ENCODE data around the gene GNL1. TPM values are rescaled to one million over a fixed set of nuclear protein-coding genes. Genes with fewer than 3 reads are reported as not detected.
A peak's percentile ranks its signal among the peaks of the same experiment; 100 is the strongest.

Gene GNL1
- total RNA-seq, 1 donor from 2014 or later, result 49.0 TPM

GRCh38 chr6:30578051-30578450, 21.8 kb upstream of the GNL1 start:
- no peak overlapping the region for H3K4me2 ChIP-seq (ENCODE audit: low read length)
- H4K20me1 ChIP-seq (ENCODE audit: insufficient read depth, low read length), result peaks cover 39% of the 10 kb centered on the region
- no peak for DNase-seq (ENCODE audit: low read depth)
- H3K4me3 ChIP-seq (ENCODE audit: insufficient read depth, low read depth, low read length), result no peak overlapping the region
- no peak overlapping the region for H2AFZ ChIP-seq (ENCODE audit: low read depth, low read length)
- no peak for FAIRE-seq
- peaks cover 18% of the 10 kb centered on the region for H3K36me3 Mint-ChIP-seq (ENCODE audit: low read depth, unreplicated experiment)
- H3K27ac Mint-ChIP-seq (ENCODE audit: unreplicated experiment), result no peak overlapping the region
- H3K27me3 ChIP-seq (ENCODE audit: insufficient read depth, low read length), result no peaks in the 10 kb centered on the region
- H3K9me3 ChIP-seq (ENCODE audit: insufficient read depth, low read depth, low read length), result no peaks in the 10 kb centered on the region
- H3K27me3 Mint-ChIP-seq (ENCODE audit: low read depth, unreplicated experiment), result no peaks in the 10 kb centered on the region
- no peak overlapping the region for H3K27ac ChIP-seq (ENCODE audit: low read depth, low read length)
- H3K4me1 ChIP-seq (ENCODE audit: insufficient read depth, low read length), result no peaks in the 10 kb centered on the region
- peaks cover 43% of the 10 kb centered on the region for H3K79me2 ChIP-seq (ENCODE audit: insufficient read depth, low read length)
- H3K9ac ChIP-seq (ENCODE audit: low read length), result no peak overlapping the region
- H3K4me3 Mint-ChIP-seq (ENCODE audit: unreplicated experiment), result peak overlapping the region; percentile 21
- H3K36me3 ChIP-seq (ENCODE audit: insufficient read depth, low read length), result peaks cover 46% of the 10 kb centered on the region
- no peaks in the 10 kb centered on the region for H3K9me3 Mint-ChIP-seq (ENCODE audit: unreplicated experiment)
- no peak for TF ChIP-seq CTCF (IDR thresholded peaks at IDR 0.05; ENCODE audit: insufficient read depth, low read depth, low read length)
- TF ChIP-seq EZH2 (IDR thresholded peaks at IDR 0.05; ENCODE audit: insufficient read depth, low read length), result no peak
- peaks cover 6% of the 10 kb centered on the region for H3K4me1 Mint-ChIP-seq (ENCODE audit: low read depth, unreplicated experiment)

- H3K79me2 ChIP-seq (ENCODE audit: insufficient read depth, low read length), result peaks cover 61% of the 10 kb centered on the region
- no peak overlapping the region for H3K9ac ChIP-seq (ENCODE audit: low read length)
- Mint-ChIP-seq H3K36me3 (ENCODE audit: low read depth, unreplicated experiment) (peaks cover 2% of the 10 kb centered on the region), H3K27me3 (ENCODE audit: low read depth, unreplicated experiment) (no peaks in the 10 kb centered on the region), H3K4me3 (ENCODE audit: unreplicated experiment) (peak overlapping the region; percentile 23), H3K4me1 (ENCODE audit: low read depth, unreplicated experiment) (peaks cover 20% of the 10 kb centered on the region), H3K27ac (ENCODE audit: unreplicated experiment) (no peak overlapping the region), H3K9me3 (ENCODE audit: unreplicated experiment) (no peaks in the 10 kb centered on the region)
- H3K4me1 ChIP-seq (ENCODE audit: insufficient read depth, low read length), result peaks cover 16% of the 10 kb centered on the region
- no peaks in the 10 kb centered on the region for H3K27me3 ChIP-seq (ENCODE audit: insufficient read depth, low read length)
- H3K9me3 ChIP-seq (ENCODE audit: insufficient read depth, low read depth, low read length), result no peaks in the 10 kb centered on the region
- H3K4me2 ChIP-seq (ENCODE audit: low read length), result peak overlapping the region; percentile 99
- peaks cover 52% of the 10 kb centered on the region for H4K20me1 ChIP-seq (ENCODE audit: insufficient read depth, low read length)
- no peak for FAIRE-seq
- H3K27ac ChIP-seq (ENCODE audit: low read depth, low read length), result no peak overlapping the region
- TF ChIP-seq EZH2 (IDR thresholded peaks at IDR 0.05; ENCODE audit: insufficient read depth, low read length), result no peak
- no peak overlapping the region for H3K4me3 ChIP-seq (ENCODE audit: insufficient read depth, low read depth, low read length)
- no peak for DNase-seq (ENCODE audit: low read depth)
- H3K36me3 ChIP-seq (ENCODE audit: insufficient read depth, low read length), result peaks cover 12% of the 10 kb centered on the region
- H2AFZ ChIP-seq (ENCODE audit: low read depth, low read length), result no peak overlapping the region
Observed at GRCh38 chr6:30573113-30573512, 16.8 kb upstream of the GNL1 start.

- TF ChIP-seq CTCF (IDR thresholded peaks at IDR 0.05; ENCODE audit: insufficient read depth, low read depth, low read length), result no peak
- no peak for TF ChIP-seq EZH2 (IDR thresholded peaks at IDR 0.05; ENCODE audit: insufficient read depth, low read length)
- no peak overlapping the region for H3K27ac ChIP-seq (ENCODE audit: low read depth, low read length)
- H3K9me3 Mint-ChIP-seq (ENCODE audit: unreplicated experiment), result no peaks in the 10 kb centered on the region
- H3K79me2 ChIP-seq (ENCODE audit: insufficient read depth, low read length), result peaks cover 57% of the 10 kb centered on the region
- FAIRE-seq, result no peak
- H3K4me3 ChIP-seq (ENCODE audit: insufficient read depth, low read depth, low read length), result peak overlapping the region; percentile 91
- H3K27me3 ChIP-seq (ENCODE audit: insufficient read depth, low read length), result no peaks in the 10 kb centered on the region
- peak overlapping the region; percentile 94 for H3K27ac Mint-ChIP-seq (ENCODE audit: unreplicated experiment)
- H3K4me1 ChIP-seq (ENCODE audit: insufficient read depth, low read length), result peaks cover 16% of the 10 kb centered on the region
- H3K9me3 ChIP-seq (ENCODE audit: insufficient read depth, low read depth, low read length), result no peaks in the 10 kb centered on the region
- H3K36me3 ChIP-seq (ENCODE audit: insufficient read depth, low read length), result peaks cover 3% of the 10 kb centered on the region
- H3K4me3 Mint-ChIP-seq (ENCODE audit: unreplicated experiment), result peak overlapping the region; percentile 99
- peak overlapping the region; percentile 95 for H3K9ac ChIP-seq (ENCODE audit: low read length)
- peak overlapping the region; percentile 99 for H3K4me2 ChIP-seq (ENCODE audit: low read length)
- no peak for DNase-seq (ENCODE audit: low read depth)
- H2AFZ ChIP-seq (ENCODE audit: low read depth, low read length), result no peak overlapping the region
- H3K4me1 Mint-ChIP-seq (ENCODE audit: low read depth, unreplicated experiment), result peaks cover 20% of the 10 kb centered on the region
- no peaks in the 10 kb centered on the region for H3K27me3 Mint-ChIP-seq (ENCODE audit: low read depth, unreplicated experiment)
- H3K36me3 Mint-ChIP-seq (ENCODE audit: low read depth, unreplicated experiment), result no peaks in the 10 kb centered on the region
- H4K20me1 ChIP-seq (ENCODE audit: insufficient read depth, low read length), result peaks cover 48% of the 10 kb centered on the region
Observed at GRCh38 chr6:30572148-30572547, 15.9 kb upstream of the GNL1 start.

Data from astrocyte (in vitro differentiated cells and primary cell).